ENCODE measurements around the gene PDE4DIP.
"Not testable (repeated sequence)": the region's sequence is repeated elsewhere in the genome, so short reads cannot be mapped to it uniquely, and the experiment has no call there.

Gene PDE4DIP

GRCh38 chr1:148874408-148875388, 30.5 kb downstream of the PDE4DIP start:
- DNase-seq (ENCODE audit: low spot score) = not testable (repeated sequence)

GRCh38 chr1:148879812-148880416, 35.7 kb downstream of the PDE4DIP start:
- not testable (repeated sequence) for DNase-seq (ENCODE audit: low spot score)

- not testable (repeated sequence) for DNase-seq (ENCODE audit: low spot score)
Observed at GRCh38 chr1:148881261-148881660, 37.0 kb downstream of the PDE4DIP start.

GRCh38 chr1:148885219-148885618, 41.0 kb downstream of the PDE4DIP start:
- not testable (repeated sequence) for DNase-seq (ENCODE audit: low spot score)

GRCh38 chr1:148886293-148886692, 42.1 kb downstream of the PDE4DIP start:
- DNase-seq (ENCODE audit: low spot score) = not testable (repeated sequence)

GRCh38 chr1:148888597-148888996, 44.4 kb downstream of the PDE4DIP start:
- not testable (repeated sequence) for DNase-seq (ENCODE audit: low spot score)

- not testable (repeated sequence) for DNase-seq (ENCODE audit: low spot score)
Observed at GRCh38 chr1:148889267-148890074, 45.2 kb downstream of the PDE4DIP start.

GRCh38 chr1:148890075-148890568, 45.9 kb downstream of the PDE4DIP start:
- DNase-seq (ENCODE audit: low spot score) = not testable (repeated sequence)

GRCh38 chr1:148894360-148895352, 50.4 kb downstream of the PDE4DIP start:
- not testable (repeated sequence) for DNase-seq (ENCODE audit: low spot score)

GRCh38 chr1:148900026-148900425, 55.8 kb downstream of the PDE4DIP start:
- not testable (repeated sequence) for DNase-seq (ENCODE audit: low spot score)

- DNase-seq (ENCODE audit: low spot score) = not testable (repeated sequence)
Observed at GRCh38 chr1:148900691-148901090, 56.5 kb downstream of the PDE4DIP start.

GRCh38 chr1:148901150-148901952, 57.1 kb downstream of the PDE4DIP start:
- not testable (repeated sequence) for DNase-seq (ENCODE audit: low spot score)

- not testable (repeated sequence) for DNase-seq (ENCODE audit: low spot score)
Observed at GRCh38 chr1:148901953-148902341, 57.7 kb downstream of the PDE4DIP start.

GRCh38 chr1:148909219-148909826, 65.1 kb downstream of the PDE4DIP start:
- DNase-seq (ENCODE audit: low spot score) = not testable (repeated sequence)

GRCh38 chr1:148911303-148911928, 67.2 kb downstream of the PDE4DIP start:
- DNase-seq (ENCODE audit: low spot score) = not testable (repeated sequence)

GRCh38 chr1:148916222-148916621, 72.0 kb downstream of the PDE4DIP start:
- DNase-seq (ENCODE audit: low spot score) = not testable (repeated sequence)

- not testable (repeated sequence) for DNase-seq (ENCODE audit: low spot score)
Observed at GRCh38 chr1:148916695-148917348, 72.6 kb downstream of the PDE4DIP start.

- not testable (repeated sequence) for DNase-seq (ENCODE audit: low spot score)
Observed at GRCh38 chr1:148918836-148919447, 74.7 kb downstream of the PDE4DIP start.

All from kidney capillary endothelial cell (primary cell).